Measurements from ENCODE around the gene GPC4.

Gene GPC4

DNA sequence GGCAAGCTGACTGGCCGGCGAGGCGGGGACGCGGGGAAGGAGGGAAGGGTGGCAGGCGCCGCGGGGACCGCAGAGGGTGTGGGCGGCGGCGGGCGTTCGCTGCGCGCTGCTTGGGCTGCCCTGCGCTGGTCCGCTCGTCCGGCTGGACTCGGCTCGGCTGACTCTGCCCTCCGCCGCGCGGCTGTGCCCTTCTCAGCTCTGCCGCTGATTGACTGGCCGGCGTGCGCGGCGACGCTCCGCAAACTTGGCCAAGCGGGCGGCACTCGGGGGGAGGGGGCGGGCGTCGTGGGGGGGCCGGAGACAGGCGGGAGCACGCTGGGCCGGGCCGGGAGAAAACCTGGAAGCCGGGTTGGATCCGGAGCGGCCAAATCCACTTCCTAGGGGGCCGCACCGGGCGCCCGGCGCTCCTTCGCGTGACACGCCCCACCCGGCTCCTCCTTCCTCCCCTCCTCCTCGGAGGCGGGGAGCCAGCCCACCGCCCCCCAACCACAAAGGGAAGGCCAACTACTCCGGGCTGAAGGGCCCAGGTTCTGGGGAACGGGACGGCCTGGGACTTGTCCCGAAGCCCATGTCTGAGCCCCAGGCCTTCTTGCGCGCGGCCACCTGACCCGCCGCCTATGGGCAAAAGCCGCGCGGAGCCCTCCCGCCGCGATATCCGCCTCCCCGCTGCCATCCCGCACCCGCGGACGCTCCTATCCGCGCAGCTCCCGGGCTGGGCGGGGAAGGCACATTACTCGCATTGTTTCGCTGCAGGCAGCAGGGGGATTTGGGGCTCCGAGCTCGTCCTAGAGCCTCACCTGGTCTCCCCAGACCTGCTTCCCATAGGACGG is at the start of gene GPC4:
Gene GPC4, minus strand, starts transcription at position 214 of the 830 bp plus-strand sequence. CDS start 524 bp downstream, outside the sequence.
- DNase-seq: no peak

DNA sequence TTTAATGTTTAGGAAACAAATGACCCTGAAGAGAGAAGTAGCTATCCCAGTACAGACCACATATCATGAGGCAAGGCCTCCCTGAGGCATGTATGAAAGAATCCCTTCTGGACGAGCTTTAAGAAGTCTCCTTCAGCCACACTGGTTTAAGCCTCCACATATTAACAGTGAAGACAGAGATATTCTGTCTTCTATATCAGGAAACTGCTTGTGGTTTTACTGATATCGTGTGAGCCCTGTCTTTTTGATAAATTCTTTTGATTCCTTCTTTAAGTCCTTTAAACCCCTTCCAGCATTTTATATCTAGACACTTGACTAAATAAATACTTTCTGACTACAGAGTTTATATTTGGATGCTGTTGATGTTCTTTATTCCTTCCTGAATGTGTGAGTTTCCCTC is 45.9 kb upstream of the GPC4 start:
- DNase-seq: no peak

- no peak for DNase-seq
These were observed 39.6 kb upstream of the GPC4 start for GRCh38 chrX:133454924-133455323.

GRCh38 chrX:133454491-133454914 is 39.2 kb upstream of the GPC4 start:
- no peak for DNase-seq

DNA sequence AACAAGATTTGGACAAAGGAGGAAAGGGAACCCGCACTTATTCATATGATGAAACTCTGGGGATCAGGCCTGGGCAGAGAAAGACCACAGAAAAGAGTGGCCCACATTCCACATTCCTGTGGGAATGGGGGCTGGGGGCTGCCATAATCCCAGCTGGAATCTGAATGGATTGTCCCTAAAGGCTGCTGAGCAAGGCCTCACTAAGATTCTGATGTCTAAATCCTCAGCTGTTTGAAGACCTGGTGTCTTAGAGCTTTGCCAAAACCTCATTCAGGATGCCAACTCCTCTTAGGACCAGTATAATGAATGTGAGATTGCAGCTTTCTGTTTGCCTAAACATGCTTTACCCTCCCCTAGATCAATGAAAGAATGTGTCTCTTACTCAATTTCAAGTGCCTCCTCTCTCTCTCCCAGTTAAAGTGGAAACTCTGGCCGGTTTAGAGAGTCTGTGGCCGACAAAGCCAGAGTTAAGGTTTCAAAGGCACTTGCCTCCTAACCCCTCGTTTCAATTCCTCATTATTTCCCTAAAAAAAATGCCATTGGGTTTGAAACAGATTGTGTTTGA is 33.3 kb upstream of the GPC4 start:
- DNase-seq: no peak

DNA sequence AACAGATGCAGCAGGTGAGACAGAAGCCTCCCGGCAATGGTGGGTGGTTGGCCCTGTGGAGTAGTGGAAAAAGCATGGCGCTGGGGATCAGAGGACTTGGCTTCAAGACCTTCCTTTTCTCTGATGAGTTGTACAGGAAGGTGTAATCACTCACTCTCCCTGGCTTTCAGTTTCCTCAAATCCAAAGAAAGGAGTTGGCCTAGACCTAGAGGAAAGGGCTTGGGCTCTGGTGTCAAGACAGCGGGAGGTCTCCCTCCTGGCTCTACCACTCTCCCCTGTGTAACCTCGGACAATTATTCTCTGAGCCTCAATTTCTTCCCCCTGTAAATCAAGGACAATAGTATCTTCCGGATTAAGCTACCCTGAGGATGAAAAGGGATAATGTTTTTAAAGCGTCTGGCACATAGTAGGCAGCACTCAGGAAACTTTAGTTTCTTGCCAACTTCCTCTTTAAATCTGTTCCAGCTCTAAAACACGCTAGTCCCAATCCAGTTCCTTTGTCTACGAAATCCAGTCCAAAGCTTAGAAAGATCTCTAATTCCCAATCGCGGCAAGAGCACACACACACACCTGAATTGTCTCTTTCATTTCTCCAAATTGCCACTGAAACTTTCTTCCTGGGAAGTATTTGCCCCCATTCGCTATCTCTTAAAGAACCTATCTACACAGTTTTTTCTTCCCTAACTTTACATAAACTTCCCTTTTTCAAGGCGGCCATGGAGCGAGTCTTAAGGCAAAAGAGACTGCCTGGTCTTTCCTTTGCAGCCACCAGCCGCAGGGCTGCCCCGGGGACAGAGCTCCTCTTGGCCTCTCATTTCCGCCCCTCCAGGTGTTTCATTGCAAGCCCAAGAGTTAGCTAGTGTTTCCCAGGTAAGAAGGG is 29.9 kb upstream of the GPC4 start:
- DNase-seq: no peak

GRCh38 chrX:133444196-133444595 is 28.9 kb upstream of the GPC4 start:
- no peak for DNase-seq

GRCh38 chrX:133440797-133441163 is 25.5 kb upstream of the GPC4 start:
- no peak for DNase-seq

- no peak for DNase-seq
These were observed 24.9 kb upstream of the GPC4 start for GRCh38 chrX:133440081-133440796.

- DNase-seq: no peak
These were observed 22.5 kb upstream of the GPC4 start for GRCh38 chrX:133437766-133438165.

- DNase-seq: no peak
These were observed 22.1 kb upstream of the GPC4 start for GRCh38 chrX:133437356-133437755.

- DNase-seq: no peak
These were observed 20.3 kb upstream of the GPC4 start for GRCh38 chrX:133435544-133436124.

DNA sequence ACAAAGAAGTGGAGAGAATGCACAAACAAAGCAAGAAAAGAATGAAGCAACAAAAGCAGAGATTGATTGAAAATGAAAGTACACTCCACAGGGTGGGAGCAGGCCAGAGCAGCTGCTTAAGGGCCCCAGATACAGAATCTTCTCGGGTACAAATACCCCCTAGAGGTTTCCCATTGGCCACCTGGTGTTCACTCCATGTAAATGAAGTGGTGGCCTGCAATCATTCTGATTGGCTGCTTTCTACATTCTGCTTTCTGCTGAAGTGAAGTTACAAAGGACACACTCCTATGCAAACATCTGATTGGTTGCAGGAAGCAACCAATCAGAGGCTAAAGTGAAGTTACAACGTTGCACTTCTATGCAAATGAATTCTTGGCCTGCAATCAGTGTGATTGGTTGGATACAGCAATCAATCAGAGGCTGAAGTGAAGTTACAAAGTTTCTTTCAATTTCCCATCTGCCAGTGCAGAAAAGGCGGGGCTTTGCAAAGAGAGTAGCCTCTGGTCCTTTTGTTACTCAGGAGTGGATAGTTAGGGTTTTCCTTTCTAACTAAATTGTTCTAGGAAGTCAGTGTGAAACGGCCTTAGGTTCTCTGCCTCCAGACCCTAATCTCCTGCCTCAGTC is 19.0 kb upstream of the GPC4 start:
- no peak for DNase-seq

DNA sequence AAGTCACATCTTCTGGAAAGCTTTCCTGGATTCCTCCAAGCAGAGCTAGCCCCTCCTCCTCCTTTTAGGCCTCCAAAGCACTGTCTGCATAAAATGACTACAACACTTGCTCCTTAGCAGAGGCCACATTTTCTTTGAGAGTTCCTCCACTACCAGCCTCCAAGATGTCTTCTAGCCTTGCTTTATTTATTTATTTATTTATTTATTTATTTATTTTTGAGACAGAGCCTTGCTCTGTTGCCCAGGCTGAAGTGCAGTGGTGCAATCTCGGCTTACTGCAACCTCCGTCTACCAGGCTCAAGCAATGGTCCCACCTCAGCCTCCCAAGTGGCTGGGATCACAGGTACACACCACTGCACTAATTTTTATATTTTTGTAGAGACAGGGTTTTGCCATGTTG is 4.6 kb upstream of the GPC4 start:
- DNase-seq: no peak

GRCh38 chrX:133418588-133418987 is 3.3 kb upstream of the GPC4 start:
- DNase-seq: no peak

DNA sequence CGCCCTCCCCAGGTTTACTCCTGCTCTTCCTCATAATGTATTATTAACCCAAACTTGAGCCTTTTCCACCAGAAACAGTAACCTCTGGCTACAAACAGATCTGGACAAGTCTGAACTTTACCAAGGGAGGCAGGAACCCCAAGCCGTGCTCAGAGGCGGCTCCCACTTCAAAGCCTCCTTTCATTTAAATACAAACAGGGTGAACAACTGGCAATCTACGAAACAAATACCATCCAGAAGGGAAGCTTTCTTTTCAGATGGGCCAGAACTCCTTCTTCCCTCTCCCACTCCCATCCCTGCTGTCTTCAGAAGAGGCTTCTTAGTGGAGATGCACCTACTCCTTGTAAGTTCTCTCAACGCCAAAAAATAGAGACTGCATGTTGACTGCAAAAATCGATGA is 2.1 kb upstream of the GPC4 start:
- DNase-seq: no peak

DNA sequence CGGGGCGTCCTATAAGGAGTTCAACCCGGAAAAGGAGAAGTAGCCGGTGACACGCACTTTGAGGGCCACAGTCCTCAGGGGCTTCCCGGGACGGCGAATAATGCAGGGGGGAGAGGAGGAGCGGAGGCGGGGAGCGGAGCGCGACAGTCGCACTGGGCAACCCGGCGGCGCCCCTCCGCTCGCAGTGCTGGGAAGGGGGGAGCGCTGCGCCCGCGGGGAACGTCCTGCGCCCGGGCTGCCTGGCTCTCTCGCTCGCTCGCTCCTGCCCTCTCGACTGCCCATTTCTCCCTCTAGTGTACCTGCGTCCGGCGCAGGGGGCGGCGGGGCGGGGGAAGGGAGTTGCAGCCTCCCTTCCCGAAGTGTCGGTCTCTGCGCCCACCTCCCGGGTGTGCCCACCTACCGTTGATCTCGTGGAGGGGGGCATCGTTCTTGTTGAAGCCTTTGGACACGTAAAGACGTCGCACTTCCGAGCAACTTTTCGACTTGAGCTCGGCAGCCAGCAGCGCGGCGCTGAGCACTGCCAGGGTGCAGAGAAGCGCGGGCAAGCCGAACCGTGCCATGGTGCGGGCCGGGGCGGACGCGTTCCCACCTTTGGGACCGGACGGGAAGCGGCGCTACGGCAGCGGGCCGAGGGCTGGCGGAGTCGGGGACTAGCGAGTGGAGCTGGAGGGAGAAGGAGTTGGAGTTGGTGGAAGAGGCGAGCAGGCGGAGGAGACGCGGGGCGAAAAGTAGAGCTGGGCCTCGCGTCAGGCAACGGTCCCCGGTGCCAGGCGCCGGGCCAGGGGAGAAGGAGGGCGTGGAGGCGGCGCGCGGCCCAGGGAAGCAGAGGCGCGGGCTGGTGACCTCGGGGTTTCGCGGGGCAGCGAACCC is 648 bp downstream of the GPC4 start:
- DNase-seq: no peak

DNA sequence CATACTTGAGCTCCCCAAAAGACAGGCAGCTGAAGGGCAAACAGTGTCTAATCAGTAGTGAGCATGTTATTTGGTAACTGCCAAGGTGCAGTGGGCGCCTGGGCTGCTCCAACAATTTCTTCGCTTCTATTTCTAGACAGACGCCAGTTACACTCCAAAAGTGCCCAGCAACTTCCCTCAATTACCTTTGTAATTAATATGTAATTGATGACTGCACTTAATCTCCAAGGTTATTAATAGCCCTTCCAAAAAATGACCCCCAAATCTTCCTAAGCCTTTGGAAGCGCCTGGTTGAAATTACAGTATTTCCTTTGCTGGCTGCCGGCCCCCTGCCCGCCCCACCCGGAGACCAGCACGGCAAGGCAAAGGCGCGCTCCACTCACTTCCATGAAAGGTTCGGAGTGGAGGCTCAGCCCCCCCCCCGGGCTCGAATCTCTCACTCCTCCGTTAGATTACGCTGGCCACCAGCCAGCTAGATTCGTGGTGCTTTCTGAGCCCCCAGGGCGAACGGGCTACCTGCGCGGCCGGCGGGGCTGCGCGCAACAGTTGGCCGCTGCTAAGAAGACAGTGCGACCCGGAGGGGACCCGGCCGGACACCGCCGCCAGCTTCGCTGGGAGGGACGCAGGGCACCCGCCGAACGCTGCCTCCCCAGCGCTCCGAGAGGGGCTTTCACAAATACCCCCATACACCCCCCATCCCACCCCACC is 1.9 kb downstream of the GPC4 start:
- DNase-seq: no peak

DNA sequence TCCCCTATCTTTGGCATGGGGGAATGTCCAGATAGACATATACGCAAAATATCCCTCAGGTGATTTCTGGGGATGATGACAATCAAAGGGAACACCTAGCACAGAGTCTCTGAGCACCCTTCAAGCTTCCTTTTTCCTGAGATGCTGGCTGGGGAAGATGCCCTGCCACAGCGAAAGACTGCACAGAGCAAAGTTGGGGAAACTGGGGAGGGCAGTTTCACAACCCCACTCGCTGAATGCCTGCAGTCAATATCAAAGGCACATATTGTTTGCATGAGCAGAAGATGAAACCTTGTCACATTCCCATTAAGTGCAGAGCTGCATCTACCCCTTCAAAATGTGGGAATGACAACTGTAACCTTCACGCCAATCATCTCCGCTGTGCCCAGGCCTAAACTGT is 2.6 kb downstream of the GPC4 start:
- no peak for DNase-seq

- no peak for DNase-seq
These were observed 3.0 kb downstream of the GPC4 start for GRCh38 chrX:133412246-133412645.

- no peak for DNase-seq
These were observed 4.7 kb downstream of the GPC4 start for GRCh38 chrX:133410550-133410949.

Data from activated naive CD4-positive, alpha-beta T cell treated with anti-CD3 and anti-CD28 coated beads, Interleukin-2, amount 50 U/mL, for 16 hours (primary cell).